Left lobe of liver (tissue), 2 donors: ENCODE results near the gene POMGNT1. TPM values are rescaled to one million over a fixed set of nuclear protein-coding genes. Genes with fewer than 3 reads are reported as not detected.

Source experiments
- ATAC-seq: fragments of 200-7000 bp; cut with Tn5 transposase; one replicate; pipeline ENCODE4 v1.9.1; 2020; ENCODE audit warnings: mild to moderate bottlenecking, moderate library complexity
- DNase-seq: peaks from one replicate; pipeline ENCODE4 v3.0.0-alpha.2; 2020; ENCODE audit warnings: low spot score
- total RNA-seq: library from RNA; stranded (reverse); gene quantifications from one replicate; pipeline ENCODE4 v1.2.1, GENCODE V29; 2021
- donor health status: DM: no; HTN: no; CAD: no; lungs with moderate emphysema.
- donor health status: DM: no; HTN: yes; CAD: no.

Gene POMGNT1
- total RNA-seq, 1 donor from 2014 or later, result 39.8 TPM

GRCh38 chr1:46158312-46159281, 39.6 kb downstream of the POMGNT1 start:
- DNase-seq (no peak), ATAC-seq (no peak)

GRCh38 chr1:46157916-46158311, 40.3 kb downstream of the POMGNT1 start:
- DNase-seq (no peak), ATAC-seq (no peak)

- no peak for ATAC-seq
- DNase-seq, result no peak
These were observed 44.5 kb downstream of the POMGNT1 start for GRCh38 chr1:46153732-46154131.

GRCh38 chr1:46153228-46153627, 45.0 kb downstream of the POMGNT1 start:
- ATAC-seq (no peak), DNase-seq (no peak)

GRCh38 chr1:46152016-46152415, 46.2 kb downstream of the POMGNT1 start:
- no peak for ATAC-seq
- DNase-seq, result no peak

- no peak for ATAC-seq
- DNase-seq, result no peak
These were observed 48.1 kb downstream of the POMGNT1 start for GRCh38 chr1:46150085-46150484.

- DNase-seq (no peak), ATAC-seq (no peak)
These were observed 49.9 kb downstream of the POMGNT1 start for GRCh38 chr1:46148318-46148717.

Other genes starting within 250 kb of the POMGNT1 start
- 3.1 TPM for gene PIK3R3, start 65.8 kb downstream of the POMGNT1 start, total RNA-seq
- gene TSPAN1, start 23.3 kb downstream of the POMGNT1 start, total RNA-seq, result 7.7 TPM
- not detected for gene P3R3URF, start 21.9 kb downstream of the POMGNT1 start, total RNA-seq
- 0.40 TPM for gene LURAP1, start 4.9 kb upstream of the POMGNT1 start, total RNA-seq
- gene RAD54L, start 49.3 kb upstream of the POMGNT1 start, total RNA-seq, result 0.33 TPM
- gene LRRC41, start 105.2 kb upstream of the POMGNT1 start, total RNA-seq, result 23.1 TPM
- 68.7 TPM for gene UQCRH, start 105.3 kb upstream of the POMGNT1 start, total RNA-seq
- gene NSUN4, start 142.4 kb upstream of the POMGNT1 start, total RNA-seq, result 9.3 TPM
- 38.9 TPM for gene FAAH, start 195.9 kb upstream of the POMGNT1 start, total RNA-seq